HL-60 (cell line): ENCODE measurements around the gene DYRK2.
"Not testable (repeated sequence)": the region's sequence is repeated elsewhere in the genome, so short reads cannot be mapped to it uniquely, and the experiment has no call there.

ENCODE experiments used
- DNase-seq, 2 experiments: peaks; one replicate each; pipeline ENCODE4 v3.0.0-alpha.2; 2010 to 2020; ENCODE audit warnings: low read depth in 1 of 2, low spot score in 1 of 2
- H3K27ac ChIP-seq: fragments of 250-450 bp; sonication (Bioruptor Pico); replicated peaks from 2 replicates; pipeline ENCODE4 v1.5.1; 2020; ENCODE audit warnings: mild to moderate bottlenecking, moderate library complexity
- H3K27me3 ChIP-seq: fragments of 250-450 bp; sonication (Bioruptor Pico); 2 replicates; pipeline ENCODE4 v1.5.1; 2021; ENCODE audit warnings: mild to moderate bottlenecking, moderate library complexity; ENCODE audit not compliant: insufficient read depth, poor library complexity, severe bottlenecking
- H3K4me3 ChIP-seq: replicated peaks from 2 replicates; pipeline ENCODE4 v1.5.1; 2011; ENCODE audit warnings: mild to moderate bottlenecking, control low read depth, low read length; ENCODE audit not compliant: insufficient read depth
- GABPA ChIP-seq: IDR thresholded peaks from 2 replicates; pipeline ENCODE4 v1.6.1; 2012; ENCODE audit warnings: low read depth
- POLR2AphosphoS5 ChIP-seq: IDR thresholded peaks from 2 replicates; pipeline ENCODE4 v1.6.1; 2012; ENCODE audit warnings: low read depth
- SPI1 ChIP-seq: IDR thresholded peaks from 2 replicates; pipeline ENCODE4 v1.6.1; 2012; ENCODE audit warnings: low read depth, mild to moderate bottlenecking, borderline replicate concordance
- TF ChIP-seq, protein P1 (sequence below): IDR thresholded peaks from 2 replicates; pipeline ENCODE4 v1.6.1; 2012; ENCODE audit warnings: low read depth; ENCODE audit not compliant: insufficient replicate concordance
- TF ChIP-seq, protein P2 (sequence below): IDR thresholded peaks from one replicate; pipeline ENCODE4 v1.5.1; 2011; ENCODE audit warnings: low read length, control low read depth, inconsistent platforms; ENCODE audit not compliant: insufficient read depth

The DYRK2 gene

DNA sequence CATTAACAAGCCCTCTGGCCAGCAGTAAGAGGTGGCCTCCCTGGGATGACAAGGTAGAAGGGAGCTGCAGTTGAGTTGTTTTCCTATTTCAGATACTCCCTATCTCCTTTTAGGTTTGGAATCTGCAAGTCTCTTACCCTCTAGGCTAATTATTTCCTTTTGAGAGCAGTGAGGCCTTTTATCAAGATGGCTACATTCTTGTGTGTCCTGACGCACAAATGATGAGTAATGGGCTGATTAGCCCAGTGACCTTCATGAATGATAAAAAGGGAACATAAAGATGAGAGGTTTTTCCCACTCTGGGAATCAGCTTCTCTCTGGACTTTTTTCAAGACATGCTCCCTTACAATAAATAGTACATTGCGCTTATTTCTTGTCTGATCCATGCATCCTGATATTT is 22.9 kb downstream of the DYRK2 start:
- H3K4me3 ChIP-seq, result no peak overlapping the region
- no peak for DNase-seq
- no peak overlapping the region for H3K27ac ChIP-seq

DNA sequence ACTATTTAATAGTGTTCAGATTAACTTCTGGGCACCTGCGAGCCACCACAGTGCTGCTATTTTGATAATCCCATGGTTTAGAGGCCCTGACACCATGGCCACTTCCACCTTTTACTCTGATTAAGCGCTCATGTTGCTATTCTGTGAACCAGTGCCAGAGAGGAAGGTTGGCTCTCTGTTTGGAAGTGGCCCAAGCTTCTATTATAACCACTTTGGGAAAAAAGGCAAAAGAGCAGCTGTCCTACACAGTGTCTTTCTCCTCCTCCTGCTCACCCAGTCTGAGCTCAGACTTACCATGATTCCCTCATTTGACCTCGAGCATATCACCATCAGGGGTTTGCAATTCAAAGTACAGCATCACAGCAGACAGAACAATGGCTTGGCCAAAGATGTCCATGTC is 23.3 kb downstream of the DYRK2 start:
- Histone ChIP-seq H3K4me3 (no peak overlapping the region), H3K27me3 (no peaks in the 10 kb centered on the region), H3K27ac (no peak overlapping the region)
- TF ChIP-seq, protein P1, sequence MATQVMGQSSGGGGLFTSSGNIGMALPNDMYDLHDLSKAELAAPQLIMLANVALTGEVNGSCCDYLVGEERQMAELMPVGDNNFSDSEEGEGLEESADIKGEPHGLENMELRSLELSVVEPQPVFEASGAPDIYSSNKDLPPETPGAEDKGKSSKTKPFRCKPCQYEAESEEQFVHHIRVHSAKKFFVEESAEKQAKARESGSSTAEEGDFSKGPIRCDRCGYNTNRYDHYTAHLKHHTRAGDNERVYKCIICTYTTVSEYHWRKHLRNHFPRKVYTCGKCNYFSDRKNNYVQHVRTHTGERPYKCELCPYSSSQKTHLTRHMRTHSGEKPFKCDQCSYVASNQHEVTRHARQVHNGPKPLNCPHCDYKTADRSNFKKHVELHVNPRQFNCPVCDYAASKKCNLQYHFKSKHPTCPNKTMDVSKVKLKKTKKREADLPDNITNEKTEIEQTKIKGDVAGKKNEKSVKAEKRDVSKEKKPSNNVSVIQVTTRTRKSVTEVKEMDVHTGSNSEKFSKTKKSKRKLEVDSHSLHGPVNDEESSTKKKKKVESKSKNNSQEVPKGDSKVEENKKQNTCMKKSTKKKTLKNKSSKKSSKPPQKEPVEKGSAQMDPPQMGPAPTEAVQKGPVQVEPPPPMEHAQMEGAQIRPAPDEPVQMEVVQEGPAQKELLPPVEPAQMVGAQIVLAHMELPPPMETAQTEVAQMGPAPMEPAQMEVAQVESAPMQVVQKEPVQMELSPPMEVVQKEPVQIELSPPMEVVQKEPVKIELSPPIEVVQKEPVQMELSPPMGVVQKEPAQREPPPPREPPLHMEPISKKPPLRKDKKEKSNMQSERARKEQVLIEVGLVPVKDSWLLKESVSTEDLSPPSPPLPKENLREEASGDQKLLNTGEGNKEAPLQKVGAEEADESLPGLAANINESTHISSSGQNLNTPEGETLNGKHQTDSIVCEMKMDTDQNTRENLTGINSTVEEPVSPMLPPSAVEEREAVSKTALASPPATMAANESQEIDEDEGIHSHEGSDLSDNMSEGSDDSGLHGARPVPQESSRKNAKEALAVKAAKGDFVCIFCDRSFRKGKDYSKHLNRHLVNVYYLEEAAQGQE, result no peak
- TF ChIP-seq SPI1 (no peak), POLR2AphosphoS5 (no peak)
- no peak for DNase-seq

More for the DNA sequence above, 22.9 kb downstream of the DYRK2 start:
- H3K27me3 ChIP-seq, result no peaks in the 10 kb centered on the region
- TF ChIP-seq SPI1 (no peak), POLR2AphosphoS5 (no peak), GABPA (no peak)
- TF ChIP-seq, protein P1, result no peak
- TF ChIP-seq, protein P2, sequence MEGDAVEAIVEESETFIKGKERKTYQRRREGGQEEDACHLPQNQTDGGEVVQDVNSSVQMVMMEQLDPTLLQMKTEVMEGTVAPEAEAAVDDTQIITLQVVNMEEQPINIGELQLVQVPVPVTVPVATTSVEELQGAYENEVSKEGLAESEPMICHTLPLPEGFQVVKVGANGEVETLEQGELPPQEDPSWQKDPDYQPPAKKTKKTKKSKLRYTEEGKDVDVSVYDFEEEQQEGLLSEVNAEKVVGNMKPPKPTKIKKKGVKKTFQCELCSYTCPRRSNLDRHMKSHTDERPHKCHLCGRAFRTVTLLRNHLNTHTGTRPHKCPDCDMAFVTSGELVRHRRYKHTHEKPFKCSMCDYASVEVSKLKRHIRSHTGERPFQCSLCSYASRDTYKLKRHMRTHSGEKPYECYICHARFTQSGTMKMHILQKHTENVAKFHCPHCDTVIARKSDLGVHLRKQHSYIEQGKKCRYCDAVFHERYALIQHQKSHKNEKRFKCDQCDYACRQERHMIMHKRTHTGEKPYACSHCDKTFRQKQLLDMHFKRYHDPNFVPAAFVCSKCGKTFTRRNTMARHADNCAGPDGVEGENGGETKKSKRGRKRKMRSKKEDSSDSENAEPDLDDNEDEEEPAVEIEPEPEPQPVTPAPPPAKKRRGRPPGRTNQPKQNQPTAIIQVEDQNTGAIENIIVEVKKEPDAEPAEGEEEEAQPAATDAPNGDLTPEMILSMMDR, result no peak

DNA sequence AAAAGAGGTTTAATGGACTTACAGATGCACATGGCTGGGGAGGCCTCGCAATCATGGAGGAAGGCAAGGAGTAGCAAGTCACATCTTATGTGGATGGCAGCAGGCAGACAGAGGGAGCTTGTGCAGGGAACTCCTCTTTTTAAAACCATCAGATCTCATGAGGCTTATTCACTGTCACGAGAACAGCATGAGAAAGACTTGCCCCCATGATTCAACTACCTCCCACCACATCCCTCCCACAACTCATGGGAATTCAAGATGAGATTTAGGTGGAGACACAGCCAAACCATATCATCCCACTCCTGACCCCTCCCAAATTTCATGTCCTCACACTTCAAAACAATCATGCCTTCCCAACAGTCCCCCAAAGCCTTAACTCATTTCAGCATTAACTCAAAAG is 24.0 kb downstream of the DYRK2 start:
- H3K27me3 ChIP-seq, DNase-seq, H3K27ac ChIP-seq, H3K4me3 ChIP-seq: not testable (repeated sequence)

DNA sequence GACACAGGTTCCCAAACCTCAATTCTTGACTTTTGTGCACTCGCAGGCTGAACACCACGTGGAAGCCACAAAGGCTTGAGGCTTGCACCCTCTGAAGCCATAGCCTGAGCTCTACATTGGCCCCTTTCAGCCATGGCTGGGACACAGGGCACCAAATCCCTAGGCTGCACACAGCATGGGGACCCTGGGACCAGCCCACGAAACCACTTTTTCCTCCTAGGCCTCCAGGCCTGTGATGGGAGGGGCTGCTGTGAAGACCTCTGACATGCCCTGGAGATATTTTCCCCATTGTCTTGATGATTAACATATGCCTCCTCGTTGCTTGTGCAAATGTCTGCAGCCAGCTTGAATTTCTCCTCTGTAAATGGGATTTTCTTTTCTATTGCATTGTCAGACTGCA is 25.0 kb downstream of the DYRK2 start:
- not testable (repeated sequence) for H3K27ac ChIP-seq, DNase-seq, H3K27me3 ChIP-seq, H3K4me3 ChIP-seq

DNA sequence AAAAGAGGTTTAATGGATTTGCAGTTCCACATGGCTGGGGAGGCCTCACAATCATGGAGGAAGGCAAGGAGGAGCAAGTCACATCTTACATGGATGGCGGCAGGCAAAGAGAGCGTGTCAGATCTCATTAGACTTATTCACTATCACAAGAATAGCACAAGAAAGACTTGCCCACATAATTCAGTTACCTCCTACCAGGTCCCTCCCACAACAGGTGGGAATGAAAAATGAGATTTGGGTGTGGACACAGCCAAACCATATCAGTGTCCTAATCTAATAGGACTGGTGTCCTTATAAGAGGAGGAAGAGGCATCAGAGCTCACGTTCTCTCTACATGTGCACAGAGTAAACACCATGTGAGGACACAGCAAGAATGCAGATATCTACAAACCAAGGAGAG is 25.9 kb downstream of the DYRK2 start:
- H3K4me3 ChIP-seq, result no peak overlapping the region
- TF ChIP-seq POLR2AphosphoS5, result no peak
- no peak for TF ChIP-seq SPI1
- TF ChIP-seq, protein P1, result no peak
- no peak for TF ChIP-seq GABPA
- TF ChIP-seq, protein P2, result no peak

More for the DNA sequence above, 25.9 kb downstream of the DYRK2 start:
- H3K27me3 ChIP-seq, result no peaks in the 10 kb centered on the region
- H3K27ac ChIP-seq, result no peak overlapping the region
- no peak for DNase-seq
